Common myeloid progenitor, CD34-positive (primary cell): Measurements from ENCODE around the gene HARS1.

Source experiments
- CTCF ChIA-PET: fragments of 350-600 bp; sonication (Branson Sonifier 250); formaldehyde crosslinking; loops from one replicate; lab custom pipeline; 2021; ENCODE audit warnings: antibody characterized with exemption; lab: Charles Lee
- POLR2A ChIA-PET: fragments of 350-600 bp; sonication (Branson Sonifier 250); formaldehyde crosslinking; loops from one replicate; lab custom pipeline; 2021; ENCODE audit warnings: antibody characterized with exemption; lab: Charles Lee
- DNase-seq, 3 donors: peaks; one replicate each; pipeline versions ENCODE4 v3.0.0 to v3.0.0-alpha.2; 2013
- H3K27ac ChIP-seq, 2 experiments: 1 replicate in 1 of 2; 2 replicates in 1 of 2; pipeline ENCODE4 v1.7.0; 2013; ENCODE audit warnings: inconsistent platforms in 2 of 2, low read length in 2 of 2, mild to moderate bottlenecking in 2 of 2, low read depth in 1 of 2, moderate library complexity in 1 of 2; ENCODE audit not compliant: severe bottlenecking in 2 of 2, insufficient read depth in 1 of 2, poor library complexity in 1 of 2
- H3K27me3 ChIP-seq, 5 experiments: replicated peaks in 2 of 5; 1 replicate in 3 of 5; 2 replicates in 2 of 5; pipeline versions ENCODE4 v1.6.1 to v1.7.0; 2013; ENCODE audit warnings: low read length in 4 of 5, mild to moderate bottlenecking in 2 of 5, moderate library complexity in 2 of 5, inconsistent platforms in 1 of 5; ENCODE audit not compliant: insufficient read depth in 5 of 5, control insufficient read depth in 4 of 5
- H3K36me3 ChIP-seq, 4 experiments: 1 replicate in 2 of 4; 2 replicates in 2 of 4; pipeline versions ENCODE4 v1.6.1 to v1.7.0; 2013; ENCODE audit warnings: low read length in 3 of 4, control low read depth in 1 of 4, mild to moderate bottlenecking in 1 of 4; ENCODE audit not compliant: control insufficient read depth in 4 of 4, insufficient read depth in 4 of 4
- H3K4me1 ChIP-seq, 4 experiments: 1 replicate in 3 of 4; 2 replicates in 1 of 4; pipeline versions ENCODE4 v1.6.1 to v1.7.1; 2013; ENCODE audit warnings: low read length in 3 of 4, mild to moderate bottlenecking in 3 of 4, control low read depth in 1 of 4, inconsistent platforms in 1 of 4, moderate library complexity in 1 of 4; ENCODE audit not compliant: control insufficient read depth in 4 of 4, insufficient read depth in 4 of 4; ENCODE audit errors: control extremely low read depth in 1 of 4
- H3K4me3 ChIP-seq, 7 experiments: 1 replicate in 4 of 7; 2 replicates in 3 of 7; pipeline versions ENCODE4 v1.5.1 to v1.7.0; 2013; ENCODE audit warnings: mild to moderate bottlenecking in 7 of 7, low read length in 6 of 7, moderate library complexity in 6 of 7, inconsistent platforms in 2 of 7, low read depth in 2 of 7, control low read depth in 1 of 7; ENCODE audit not compliant: insufficient read depth in 4 of 7, control insufficient read depth in 1 of 7; ENCODE audit errors: extremely low read depth in 1 of 7
- H3K9me3 ChIP-seq, 5 experiments: 1 replicate in 4 of 5; 2 replicates in 1 of 5; pipeline versions ENCODE4 v1.6.1 to v1.7.1; 2013; ENCODE audit warnings: low read length in 4 of 5, mild to moderate bottlenecking in 2 of 5, inconsistent platforms in 1 of 5, low read depth in 1 of 5, moderate library complexity in 1 of 5; ENCODE audit not compliant: control insufficient read depth in 4 of 5, insufficient read depth in 2 of 5; ENCODE audit errors: control extremely low read depth in 1 of 5
- WGBS: methylation state at CpG from one replicate; pipeline ENCODE4 v1.1.5; 2013; ENCODE audit not compliant: insufficient coverage; 5-methylcytosine and 5-hydroxymethylcytosine counted together

HARS1 gene

GRCh38 chr5:140635291-140636257, 55.6 kb downstream of the HARS1 start:
- Histone ChIP-seq H3K9me3 (no peaks in the 10 kb centered on the region), H3K4me1 (peaks cover 5 to 36% (median 29%) of the 10 kb centered on the region in 4 experiments), H3K27me3 (peaks cover 0 to 36% (median 26%) of the 10 kb centered on the region in 5 experiments), H3K4me3 (no peak overlapping the region), H3K36me3 (no peaks in the 10 kb centered on the region), H3K27ac (no peak overlapping the region)
- DNase-seq: no peak
- ChIA-PET CTCF (interaction anchor here (0.6 to 5.2 kb wide), 21 partner anchors 9 to 390 kb away, joined by 3 to 69 read pairs (median 4); partner anchors contain the start of genes EIF4EBP3, IK, NDUFA2 and SRA1), POLR2A (interaction anchor here (1.5 kb wide), 1 partner anchor 88 kb away, joined by 7 read pairs; the partner anchor contains the start of gene EIF4EBP3)
- 95% methylated on average over 8 of the region's 8 CpGs for WGBS

GRCh38 chr5:140634103-140634502, 57.1 kb downstream of the HARS1 start:
- no peak overlapping the region for H3K4me3 ChIP-seq
- H3K27me3 ChIP-seq: peaks cover 0 to 43% (median 26%) of the 10 kb centered on the region in 5 experiments
- no peak for DNase-seq
- H3K27ac ChIP-seq: no peak overlapping the region
- WGBS: no CpG with 5 or more reads among the region's 3 CpGs
- H3K4me1 ChIP-seq: peaks cover 5 to 27% (median 21%) of the 10 kb centered on the region in 4 experiments
- ChIA-PET CTCF (interaction anchor here (0.8 to 5.2 kb wide), 14 partner anchors 9 to 261 kb away, joined by 3 to 69 read pairs (median 6); partner anchors contain the start of genes EIF4EBP3, IK and NDUFA2), POLR2A (interaction anchor here (0.7 kb wide), 1 partner anchor 261 kb away, joined by 4 read pairs; no protein-coding TSS in a partner anchor)
- H3K9me3 ChIP-seq: no peaks in the 10 kb centered on the region
- H3K36me3 ChIP-seq: no peaks in the 10 kb centered on the region

- H3K9me3 ChIP-seq: peaks cover 0 to 3% (median under 1%) of the 10 kb centered on the region in 5 experiments
- no peak for DNase-seq
- no peak overlapping the region for H3K27ac ChIP-seq
- peaks cover 0 to 22% (median 17%) of the 10 kb centered on the region in 4 experiments for H3K4me1 ChIP-seq
- H3K36me3 ChIP-seq: no peaks in the 10 kb centered on the region
- ChIA-PET CTCF (interaction anchor here (0.8 to 5.2 kb wide), 5 partner anchors 11 to 85 kb away, joined by 4 to 69 read pairs (median 6); partner anchors contain the start of gene EIF4EBP3), POLR2A (interaction anchor here (0.7 kb wide), 1 partner anchor 261 kb away, joined by 4 read pairs; no protein-coding TSS in a partner anchor)
- WGBS: no CpG with 5 or more reads among the region's 2 CpGs
- peaks cover 0 to 44% (median 26%) of the 10 kb centered on the region in 5 experiments for H3K27me3 ChIP-seq
- H3K4me3 ChIP-seq: no peak overlapping the region
Measured at GRCh38 chr5:140633501-140633900, 57.7 kb downstream of the HARS1 start.

GRCh38 chr5:140633021-140633471, 58.1 kb downstream of the HARS1 start, which contains the start of gene CD14:
CD14 (minus strand) TSS chr5:140633175; CDS start chr5:140633071, 104 bp downstream.
- CTCF ChIA-PET: interaction anchor here (0.8 to 5.2 kb wide), 6 partner anchors 10 to 85 kb away, joined by 3 to 69 read pairs (median 5); partner anchors contain the start of gene EIF4EBP3
- H3K36me3 ChIP-seq: no peaks in the 10 kb centered on the region
- no peak within 1 kb of the TSS for H3K27ac ChIP-seq
- WGBS: 13% methylated on average over 13 of the region's 16 CpGs
- peak within 1 kb of the TSS; percentile 27 to 74 (median 50) for H3K4me3 ChIP-seq
- H3K4me1 ChIP-seq: peaks cover 0 to 22% (median 17%) of the 10 kb centered on the region in 4 experiments
- H3K27me3 ChIP-seq: peaks cover 0 to 46% (median 26%) of the 10 kb centered on the region in 5 experiments
- peaks cover 0 to 8% (median 3%) of the 10 kb centered on the region in 5 experiments for H3K9me3 ChIP-seq
- DNase-seq: peak in 2 of 3 donors; percentile 7 to 19
- POLR2A ChIA-PET: interaction anchor here (0.7 kb wide), 1 partner anchor 260 kb away, joined by 4 read pairs; no protein-coding TSS in a partner anchor

GRCh38 chr5:140632366-140633020, 58.7 kb downstream of the HARS1 start:
- Histone ChIP-seq H3K36me3 (no peaks in the 10 kb centered on the region), H3K27me3 (peaks cover 0 to 46% (median 26%) of the 10 kb centered on the region in 5 experiments), H3K27ac (no peak overlapping the region), H3K4me3 (peak overlapping the region; percentile 27 to 74 (median 50)), H3K9me3 (peaks cover 0 to 11% (median 3%) of the 10 kb centered on the region in 5 experiments), H3K4me1 (peaks cover 0 to 22% (median 17%) of the 10 kb centered on the region in 4 experiments)
- POLR2A ChIA-PET: interaction anchor here (0.7 kb wide), 1 partner anchor 10 kb away, joined by 3 read pairs; no protein-coding TSS in a partner anchor
- CTCF ChIA-PET: interaction anchor here (0.8 to 5.2 kb wide), 7 partner anchors 10 to 84 kb away, joined by 3 to 69 read pairs (median 4); partner anchors contain the start of genes EIF4EBP3, IK and NDUFA2
- DNase-seq: peak in 2 of 3 donors; percentile 59 to 71
- WGBS: under 1% methylated on average over 51 of the region's 51 CpGs

- Histone ChIP-seq H3K4me1 (peaks cover 0 to 22% (median 17%) of the 10 kb centered on the region in 4 experiments), H3K27ac (no peak overlapping the region), H3K4me3 (peak overlapping the region; percentile 27 to 74 (median 50)), H3K36me3 (no peaks in the 10 kb centered on the region), H3K27me3 (peaks cover 0 to 46% (median 26%) of the 10 kb centered on the region in 5 experiments), H3K9me3 (peaks cover 0 to 15% (median 5%) of the 10 kb centered on the region in 5 experiments)
- 14% methylated on average over 36 of the region's 36 CpGs for WGBS
- DNase-seq: peak in 2 of 3 donors; percentile 45 to 61
- ChIA-PET CTCF (interaction anchor here (1.0 to 5.2 kb wide), 4 partner anchors 9 to 84 kb away, joined by 3 to 69 read pairs (median 6); partner anchors contain the start of genes EIF4EBP3, IK and NDUFA2), POLR2A (interaction anchor here (0.7 kb wide), 1 partner anchor 11 kb away, joined by 3 read pairs; no protein-coding TSS in a partner anchor)
Measured at GRCh38 chr5:140631831-140632365, 59.3 kb downstream of the HARS1 start.
